Stimulated activated CD8-positive, alpha-beta memory T cell treated with anti-CD3 and anti-CD28 coated beads, Interleukin-4, amount 100 ng/mL, for 1 hour (primary cell): ENCODE results near the gene SV2B.
"Not testable (repeated sequence)": the region's sequence is repeated elsewhere in the genome, so short reads cannot be mapped to it uniquely, and the experiment has no call there.

ENCODE experiments used
- DNase-seq, 2 donors: peaks; one replicate each; pipeline ENCODE4 v3.0.0-alpha.2; 2020; ENCODE audit warnings: low read depth in 2 of 2, low spot score in 1 of 2

The SV2B gene, protein sequence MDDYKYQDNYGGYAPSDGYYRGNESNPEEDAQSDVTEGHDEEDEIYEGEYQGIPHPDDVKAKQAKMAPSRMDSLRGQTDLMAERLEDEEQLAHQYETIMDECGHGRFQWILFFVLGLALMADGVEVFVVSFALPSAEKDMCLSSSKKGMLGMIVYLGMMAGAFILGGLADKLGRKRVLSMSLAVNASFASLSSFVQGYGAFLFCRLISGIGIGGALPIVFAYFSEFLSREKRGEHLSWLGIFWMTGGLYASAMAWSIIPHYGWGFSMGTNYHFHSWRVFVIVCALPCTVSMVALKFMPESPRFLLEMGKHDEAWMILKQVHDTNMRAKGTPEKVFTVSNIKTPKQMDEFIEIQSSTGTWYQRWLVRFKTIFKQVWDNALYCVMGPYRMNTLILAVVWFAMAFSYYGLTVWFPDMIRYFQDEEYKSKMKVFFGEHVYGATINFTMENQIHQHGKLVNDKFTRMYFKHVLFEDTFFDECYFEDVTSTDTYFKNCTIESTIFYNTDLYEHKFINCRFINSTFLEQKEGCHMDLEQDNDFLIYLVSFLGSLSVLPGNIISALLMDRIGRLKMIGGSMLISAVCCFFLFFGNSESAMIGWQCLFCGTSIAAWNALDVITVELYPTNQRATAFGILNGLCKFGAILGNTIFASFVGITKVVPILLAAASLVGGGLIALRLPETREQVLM

DNA sequence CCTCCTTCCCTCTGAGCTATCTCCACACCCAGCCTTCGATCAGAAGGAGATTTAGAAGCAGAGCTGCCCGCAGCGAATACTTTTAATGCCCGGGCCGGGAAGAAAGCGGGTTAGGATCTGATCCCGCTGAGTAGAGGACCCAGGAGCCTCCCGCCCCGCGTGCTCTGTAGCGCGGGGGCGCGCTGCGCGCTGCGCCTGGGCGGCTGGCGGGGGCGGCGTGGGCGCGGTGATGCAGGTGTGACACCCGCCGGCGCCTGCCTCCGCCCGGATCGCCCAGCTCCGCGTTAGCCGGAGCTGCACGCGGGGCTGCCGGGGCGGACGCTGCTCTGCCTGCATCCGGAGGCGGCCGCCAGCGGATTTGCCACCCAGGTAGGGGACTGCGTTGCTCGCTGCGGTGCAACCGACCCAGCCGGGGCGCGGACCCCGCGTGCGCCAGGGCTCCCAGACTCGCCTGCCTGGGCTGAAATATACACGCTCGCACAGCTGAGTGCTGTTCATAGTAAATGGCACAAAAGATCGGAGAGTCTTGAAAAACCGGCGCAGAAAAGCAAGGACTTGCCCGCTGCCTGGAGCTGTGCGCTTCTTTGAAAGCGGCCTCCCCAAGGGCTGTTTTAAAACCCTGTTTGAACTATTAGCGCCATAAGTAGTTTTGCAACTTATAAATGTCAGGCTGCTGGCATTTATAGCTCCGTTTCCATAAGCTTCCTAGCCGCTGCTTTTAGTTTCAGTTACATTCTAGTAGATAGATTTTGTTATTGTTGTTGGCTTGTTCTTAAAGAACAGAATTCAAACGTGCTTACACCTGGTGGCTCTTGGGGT is at the start of gene SV2B:
TSS of gene SV2B (plus strand) at position 263 of the 819 bp plus-strand sequence. CDS start 126,007 bp downstream, outside the sequence.
- DNase-seq = no peak

DNA sequence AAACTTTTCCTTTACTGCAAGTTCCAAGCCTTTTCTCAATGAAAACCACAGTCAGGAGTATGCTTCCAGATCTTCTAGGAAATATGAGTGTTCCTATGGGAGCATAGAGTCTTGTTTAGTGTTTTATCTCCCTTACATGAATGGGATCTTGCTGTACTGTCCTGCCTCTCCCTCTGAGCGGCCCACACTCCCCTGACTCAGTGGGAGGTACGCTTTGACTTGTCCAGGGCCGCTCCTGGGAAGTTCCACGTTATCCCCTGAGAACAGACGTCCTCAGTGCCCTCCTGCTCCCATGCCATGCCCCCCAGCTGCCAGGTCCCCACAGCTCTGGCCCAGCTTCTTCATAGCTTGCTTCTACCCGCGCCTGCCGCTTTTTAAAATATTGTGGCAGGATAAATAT is 48.8 kb upstream of the SV2B start:
- no peak for DNase-seq

DNA sequence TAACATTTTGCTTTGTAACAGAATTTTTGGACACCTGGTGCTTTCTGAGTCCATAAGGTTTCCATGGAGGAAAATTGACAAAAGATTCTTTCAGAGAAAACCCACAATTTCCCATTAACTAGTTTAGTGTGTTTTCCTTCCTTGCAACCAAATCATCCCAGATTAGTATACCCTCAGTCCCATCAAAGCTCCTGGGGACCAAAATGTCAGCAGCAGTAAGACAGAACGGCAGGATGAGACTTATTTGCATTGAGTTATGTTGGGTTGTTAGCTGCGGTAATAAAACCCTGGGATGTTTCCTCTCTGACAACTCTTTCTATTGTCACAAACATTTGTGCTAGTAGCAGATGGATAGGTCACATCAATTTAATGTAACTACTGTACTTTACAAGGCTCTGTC is 45.2 kb upstream of the SV2B start:
- DNase-seq = no peak

DNA sequence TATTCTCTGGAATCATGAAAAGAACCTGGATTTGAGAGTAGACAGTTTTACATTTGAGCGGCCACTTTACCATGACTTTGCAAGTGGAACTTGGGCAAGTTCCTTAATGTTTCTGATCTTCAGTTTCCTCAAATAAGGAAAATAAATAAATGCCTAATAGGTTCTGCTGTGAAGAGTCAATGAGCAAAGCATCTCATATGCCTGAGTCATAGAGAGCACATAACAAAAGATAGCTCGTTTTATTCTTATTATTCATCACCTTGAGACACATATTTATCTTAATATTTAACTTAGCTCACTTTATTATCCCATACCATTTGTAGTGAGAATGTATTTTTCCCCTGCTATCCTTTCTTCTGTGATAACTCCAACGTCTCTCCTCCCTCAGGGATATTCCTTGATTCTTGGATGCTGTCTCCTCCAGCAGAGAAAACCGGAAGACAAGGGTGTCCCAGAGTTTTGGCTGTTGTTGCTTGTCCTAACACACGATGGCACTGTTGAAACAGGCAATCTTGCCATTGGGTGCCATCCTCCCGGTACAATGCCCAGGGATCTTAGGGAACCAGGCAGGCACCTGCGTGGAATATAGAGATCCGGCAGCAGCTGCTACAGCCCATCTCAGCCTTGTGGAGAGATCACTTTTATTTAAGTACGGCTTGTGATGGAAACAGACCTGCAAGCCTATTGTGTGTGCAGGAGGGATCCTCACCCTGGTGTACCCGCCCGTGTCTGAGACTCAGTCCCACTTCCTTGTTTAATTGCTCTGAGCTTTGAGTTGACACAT is 44.3 kb upstream of the SV2B start:
- DNase-seq = no peak

DNA sequence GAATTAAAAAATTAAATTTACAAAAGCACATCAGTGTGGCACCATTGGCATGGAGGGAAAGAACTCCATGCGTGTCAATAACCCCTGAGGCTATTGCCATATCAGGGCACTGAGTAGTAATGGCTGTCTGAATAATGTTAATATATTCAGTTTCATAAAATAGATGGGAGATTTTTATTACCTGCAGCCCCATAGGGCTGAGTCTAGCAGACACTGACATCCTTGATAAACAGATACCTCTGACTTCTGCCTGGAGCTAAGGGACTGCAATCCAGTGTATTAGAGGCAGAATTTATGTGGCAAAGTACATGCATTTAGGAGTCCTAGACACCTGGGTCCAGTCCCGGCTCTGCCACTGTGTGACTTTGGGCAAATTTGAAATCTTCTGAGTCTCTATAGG is 38.8 kb upstream of the SV2B start:
- no peak for DNase-seq

DNA sequence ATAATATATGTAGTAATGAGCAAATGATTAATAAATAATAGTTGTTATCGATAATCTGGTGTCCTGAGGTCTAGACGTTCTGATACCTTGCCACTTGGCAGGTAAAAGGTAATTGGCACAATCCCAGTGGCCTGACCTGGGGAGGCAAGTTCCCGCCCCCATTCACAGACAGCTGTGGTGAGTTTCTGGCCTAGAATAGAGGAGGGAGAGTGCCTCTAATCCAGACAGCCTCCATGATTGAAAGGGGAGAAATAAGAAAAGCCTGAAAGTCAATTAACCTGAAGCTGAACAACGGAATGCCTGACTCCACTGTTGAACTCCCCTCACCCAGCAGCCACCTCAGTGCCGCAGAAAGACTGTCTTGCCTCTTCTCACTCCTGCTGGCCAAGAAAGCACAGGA is 38.1 kb upstream of the SV2B start:
- DNase-seq = no peak

DNA sequence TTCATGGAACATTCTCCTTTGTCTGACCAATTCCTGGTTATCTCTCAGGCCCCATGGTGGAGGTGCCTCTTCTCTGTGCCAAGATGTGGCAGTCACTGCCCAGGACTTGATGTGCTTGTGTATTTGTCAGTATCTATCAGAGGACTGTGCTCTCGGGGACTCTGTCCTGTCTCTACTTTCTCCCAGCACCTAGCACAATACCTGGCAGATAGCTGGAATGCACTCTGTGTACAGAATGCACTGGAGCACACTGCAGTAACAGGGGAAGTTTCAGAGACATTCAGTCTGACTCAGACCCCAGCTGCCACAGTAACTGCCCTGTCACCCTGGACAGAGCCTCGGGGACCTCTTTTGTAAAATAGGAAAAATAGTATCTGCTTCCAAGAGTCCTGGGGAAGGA is 34.6 kb upstream of the SV2B start:
- DNase-seq = no peak

DNA sequence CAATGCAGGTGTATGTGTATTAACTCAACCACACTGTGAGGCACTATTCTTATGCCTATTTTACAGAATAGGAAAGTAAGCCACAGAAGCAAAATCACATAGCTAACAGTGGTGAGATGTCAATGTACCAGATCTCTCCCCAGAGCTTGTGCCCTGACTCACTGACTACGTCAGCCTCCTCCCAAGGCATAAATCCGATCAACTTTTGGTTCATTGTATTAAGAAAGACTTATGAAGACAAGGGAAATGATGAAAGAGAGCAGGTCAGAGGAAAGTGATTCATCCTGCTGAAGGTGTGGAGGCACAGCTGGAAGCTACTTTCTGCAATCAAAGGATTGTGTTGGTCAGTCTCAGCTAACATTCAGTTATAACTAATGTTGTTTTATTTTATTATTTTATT is 33.0 kb upstream of the SV2B start:
- DNase-seq = no peak

DNA sequence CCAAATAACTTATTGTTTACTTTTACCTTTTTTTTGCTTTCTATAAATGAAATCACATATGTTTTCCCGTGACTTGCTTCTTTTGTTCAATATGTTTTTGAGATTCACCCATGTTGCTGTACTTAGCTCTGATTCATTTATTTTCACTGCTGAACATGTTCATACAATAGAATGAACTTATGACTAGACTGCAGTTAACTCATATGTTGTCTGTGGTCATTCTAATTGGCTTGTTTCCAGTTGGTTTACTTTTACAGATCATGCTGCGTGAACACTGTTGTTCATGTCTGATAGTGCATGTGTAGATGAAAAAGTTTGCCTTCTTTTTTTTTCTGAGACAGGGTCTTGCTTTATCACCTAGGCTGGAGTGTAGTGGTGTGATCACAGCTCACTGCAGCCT is 31.6 kb upstream of the SV2B start:
- no peak for DNase-seq

DNA sequence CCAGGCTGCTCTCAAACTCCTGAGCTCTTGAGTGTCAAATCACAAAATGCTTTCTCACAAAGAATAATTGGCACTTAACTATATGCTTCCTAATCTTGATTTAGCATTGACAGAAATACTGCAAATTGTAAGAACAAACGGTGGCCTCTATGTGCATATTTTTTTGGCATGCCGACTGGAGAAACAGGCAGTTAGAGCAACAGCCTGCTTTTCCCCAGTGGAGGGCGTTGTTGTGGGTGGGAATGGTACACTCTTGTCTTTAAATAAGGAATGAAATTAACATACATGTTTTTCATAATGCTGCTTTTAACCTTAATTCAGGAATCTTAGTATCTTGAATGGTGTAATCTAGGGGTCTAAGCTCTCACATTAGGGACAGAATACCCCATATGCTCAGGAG is 31.1 kb upstream of the SV2B start:
- DNase-seq = no peak

DNA sequence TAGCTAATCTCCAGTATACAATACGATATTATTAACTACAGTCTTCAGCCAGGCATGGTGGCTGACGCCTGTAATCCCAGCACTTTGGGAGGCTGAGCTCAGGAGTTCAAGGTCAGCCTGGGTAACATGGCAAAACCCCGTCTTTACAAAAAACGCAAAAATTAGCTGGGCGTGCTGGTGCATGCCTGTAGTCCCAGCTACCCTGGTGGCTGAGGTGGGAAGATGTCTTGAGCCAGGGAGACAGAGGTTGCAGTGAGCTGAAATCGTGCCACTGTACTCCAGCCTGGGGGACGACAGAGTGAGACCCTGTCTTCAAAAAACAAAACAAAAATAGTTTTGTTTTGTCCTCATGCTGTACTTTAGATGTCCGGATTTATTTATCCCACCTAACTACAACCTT is 29.2 kb upstream of the SV2B start:
- no peak for DNase-seq

DNA sequence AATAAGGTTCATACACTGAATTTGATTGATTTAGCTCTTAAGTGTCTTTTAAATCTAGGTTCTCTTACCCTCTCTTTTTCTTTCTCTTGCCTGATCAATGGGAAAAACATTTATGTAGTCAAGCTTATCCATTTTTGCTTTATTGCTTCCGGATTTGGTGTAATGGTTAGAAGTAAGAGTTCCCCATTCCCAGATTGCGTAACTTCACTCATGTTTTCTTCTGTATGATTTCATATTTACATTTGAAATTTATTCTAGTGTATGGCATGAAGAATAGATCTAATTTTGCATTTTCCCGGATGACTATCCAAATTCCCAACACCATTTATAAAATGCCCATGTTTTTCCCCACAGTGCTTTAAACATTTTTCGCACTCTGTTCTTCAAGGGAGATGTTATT is 27.9 kb upstream of the SV2B start:
- DNase-seq = no peak

DNA sequence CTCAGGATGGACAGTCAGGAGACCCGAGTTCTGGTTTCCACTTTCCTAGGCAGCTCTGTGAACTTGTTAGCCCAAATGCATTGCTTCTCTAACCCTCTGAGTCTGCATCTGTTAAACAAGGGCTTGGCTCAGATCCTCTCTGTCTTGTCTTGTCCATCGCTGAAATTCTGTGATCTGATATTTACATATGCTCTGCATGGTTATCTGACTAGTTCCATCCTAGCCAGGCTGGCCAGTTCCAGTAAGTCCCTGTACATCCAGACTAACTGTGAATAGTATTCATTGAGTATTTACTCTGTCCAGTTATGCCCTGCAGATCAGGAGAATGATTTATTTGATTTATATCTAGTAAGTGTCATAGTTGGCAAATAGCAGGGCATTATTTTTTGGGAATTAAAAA is 27.0 kb upstream of the SV2B start:
- DNase-seq = no peak

DNA sequence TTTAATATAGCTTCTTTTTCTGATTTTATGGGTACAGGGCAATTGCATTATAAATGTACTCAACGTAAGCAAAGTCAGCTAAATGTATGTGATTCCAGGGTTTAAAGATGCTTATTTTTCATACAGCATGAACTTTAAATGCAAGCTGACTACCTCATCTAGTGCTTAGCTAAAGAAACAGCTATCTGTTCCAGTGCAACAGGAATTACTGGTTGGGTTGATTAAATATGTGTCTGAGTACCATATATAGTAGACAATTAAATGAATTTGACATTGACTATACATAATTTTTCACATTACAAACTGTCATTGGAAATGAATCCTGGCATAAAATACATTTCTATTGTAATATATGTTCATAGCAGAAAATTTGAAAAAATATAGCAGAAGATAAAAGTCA is 26.3 kb upstream of the SV2B start:
- no peak for DNase-seq

DNA sequence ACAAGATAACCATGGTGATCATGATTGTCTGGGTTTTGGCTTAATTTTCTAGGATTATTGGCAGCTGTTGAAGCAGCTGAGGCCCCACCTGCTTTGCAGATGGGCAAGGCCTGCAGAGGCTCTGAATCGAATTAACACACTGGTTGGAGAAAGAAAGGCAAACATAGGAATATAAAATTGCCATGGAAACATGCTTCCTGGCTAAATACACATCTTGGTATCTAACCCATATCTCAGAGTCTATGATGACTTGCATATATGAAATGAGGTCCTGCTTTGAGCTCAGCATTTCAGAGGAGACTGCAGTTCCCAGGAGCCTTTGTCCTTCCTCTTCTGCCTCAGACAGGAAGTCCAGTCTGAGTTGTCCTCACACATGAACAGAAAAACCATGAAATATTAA is 24.3 kb upstream of the SV2B start:
- DNase-seq = no peak

DNA sequence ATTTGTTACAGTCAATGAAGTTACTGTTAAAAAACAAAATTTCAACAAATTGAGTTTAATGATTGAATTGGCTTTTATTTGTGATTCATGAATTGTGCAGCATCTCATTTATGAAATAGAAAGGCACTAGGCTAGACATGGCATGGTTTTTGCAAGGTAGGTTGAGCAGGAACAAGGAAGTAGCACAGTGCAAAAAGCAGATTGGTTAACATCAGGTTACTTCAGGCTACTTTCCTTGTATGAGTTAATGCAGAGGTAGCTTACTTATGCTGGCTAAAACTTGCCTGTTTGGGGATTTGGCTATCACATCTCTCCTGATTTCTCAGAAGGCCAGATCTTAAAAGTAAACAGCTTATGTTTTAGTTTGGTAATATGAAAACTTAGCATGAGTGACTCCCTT is 23.0 kb upstream of the SV2B start:
- no peak for DNase-seq

DNA sequence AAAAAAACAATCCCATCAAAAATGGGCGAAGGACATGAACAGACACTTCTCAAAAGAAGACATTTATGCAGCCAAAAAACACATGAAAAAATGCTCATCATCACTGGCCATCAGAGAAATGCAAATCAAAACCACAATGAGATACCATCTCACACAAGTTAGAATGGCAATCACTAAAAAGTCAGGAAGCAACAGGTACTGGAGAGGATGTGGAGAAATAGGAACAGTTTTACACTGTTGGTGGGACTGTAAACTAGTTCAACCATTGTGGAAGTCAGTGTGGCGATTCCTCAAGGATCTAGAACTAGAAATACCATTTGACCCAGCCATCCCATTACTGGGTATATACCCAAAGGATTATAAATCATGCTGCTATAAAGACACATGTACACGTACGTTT is 6.2 kb upstream of the SV2B start:
- not testable (repeated sequence) for DNase-seq

DNA sequence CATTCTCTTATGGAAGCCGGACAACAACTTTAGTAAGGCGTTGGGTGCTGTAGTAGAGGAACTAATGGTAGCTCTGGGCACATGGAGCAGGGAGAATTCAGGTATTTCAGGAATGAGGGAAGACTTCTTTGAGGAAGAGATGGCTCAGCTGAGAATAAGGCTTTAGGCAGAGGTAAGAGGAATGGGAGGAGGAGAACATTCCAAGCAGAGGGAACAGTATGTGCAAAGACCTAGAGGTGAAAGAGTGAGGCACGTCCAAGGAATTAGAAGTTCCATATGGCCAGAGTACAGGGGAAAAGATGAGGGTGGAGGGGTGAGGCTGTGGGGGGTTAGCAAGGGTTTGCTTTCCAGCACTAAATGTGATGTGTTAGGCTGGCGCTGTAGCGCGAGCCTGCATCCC is 1.6 kb upstream of the SV2B start:
- no peak for DNase-seq

DNA sequence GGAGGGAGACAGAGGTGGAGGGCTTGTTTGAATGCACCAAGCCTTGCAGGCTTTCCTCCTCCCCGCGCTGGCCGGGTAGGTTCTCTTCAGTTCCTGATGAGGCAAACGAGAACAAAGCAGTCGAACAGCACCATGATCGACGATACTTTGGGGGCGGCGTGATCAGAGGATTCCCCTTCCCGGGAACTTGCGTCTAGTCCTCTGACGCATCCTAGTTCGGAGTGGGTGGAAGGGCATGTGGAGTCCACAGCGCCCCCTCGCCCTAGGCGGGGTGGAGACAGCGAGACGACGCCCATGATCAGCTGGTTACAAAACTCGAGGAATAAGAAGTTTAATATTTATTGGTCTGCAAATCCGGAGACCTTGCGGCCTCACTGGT is 452 bp upstream of the SV2B start:
- DNase-seq = no peak

DNA sequence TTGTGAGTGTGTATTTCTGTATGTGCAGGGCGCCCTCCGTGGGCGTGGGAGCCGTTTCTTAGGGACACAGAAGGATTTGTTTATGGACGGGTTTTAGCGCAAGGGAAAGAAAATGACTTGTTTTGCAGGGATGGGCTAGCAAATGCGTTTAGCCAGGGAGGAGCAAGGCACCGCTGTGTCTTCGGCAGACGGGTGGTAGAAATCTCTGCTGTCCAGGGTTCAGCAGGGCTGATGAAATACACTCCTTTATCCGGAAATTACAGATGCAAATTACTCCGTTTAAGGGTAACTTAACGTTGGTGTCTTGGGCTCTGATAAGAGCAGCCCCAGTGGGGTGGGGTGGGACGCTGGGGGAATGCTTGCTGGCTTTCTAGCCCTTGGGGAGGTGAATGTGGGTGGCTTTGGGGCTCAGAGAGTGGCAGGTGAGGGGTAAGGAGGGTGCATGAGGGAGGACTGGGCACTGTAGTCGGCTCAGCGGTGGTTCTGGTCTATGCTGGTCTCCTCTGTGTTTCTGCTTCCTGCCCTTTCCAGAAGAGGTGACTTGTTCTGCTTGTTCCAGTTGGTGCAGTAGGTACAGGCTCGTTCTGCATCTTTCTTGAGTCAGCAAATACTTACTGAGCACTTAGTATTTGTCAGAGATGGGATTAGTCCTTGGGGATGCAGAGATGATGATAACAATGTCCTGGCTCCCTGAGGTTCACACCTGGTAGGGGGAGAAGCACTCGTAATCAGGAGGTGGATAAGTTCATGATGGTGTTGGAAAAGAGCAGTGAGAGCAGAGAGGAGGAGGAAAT is 954 bp downstream of the SV2B start:
- no peak for DNase-seq

DNA sequence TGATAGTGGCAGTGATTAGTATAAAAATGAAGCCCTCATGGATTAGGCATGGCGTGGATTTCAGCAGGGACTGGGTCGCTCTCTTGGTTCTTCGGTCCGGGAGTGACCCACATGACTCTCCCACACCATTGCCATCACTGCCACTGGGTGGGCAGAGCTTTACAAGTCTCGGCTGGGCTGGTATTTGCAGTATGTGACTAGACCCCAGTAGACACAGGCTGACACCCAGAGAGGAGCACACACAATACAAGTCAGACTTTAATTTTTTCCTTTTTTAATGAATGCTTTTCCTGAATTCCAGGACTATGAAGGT is 1.5 kb downstream of the SV2B start:
- DNase-seq = no peak
